Colonic mucosa (tissue), 4 donors: Measurements from ENCODE around the gene TSPAN4. TPM values are rescaled to one million over a fixed set of nuclear protein-coding genes. Genes with fewer than 3 reads are reported as not detected.

ENCODE experiments used
- DNase-seq: peaks from one replicate; pipeline ENCODE4 v3.0.0-alpha.2; 2020
- H3K27ac ChIP-seq: fragments of 200-600 bp; one replicate; pipeline ENCODE4 v1.8.0; 2021
- H3K27me3 ChIP-seq: fragments of 200-600 bp; one replicate; pipeline ENCODE4 v1.8.0; 2021
- H3K36me3 ChIP-seq: fragments of 200-600 bp; one replicate; pipeline ENCODE4 v1.8.0; 2021
- H3K4me1 ChIP-seq: fragments of 200-600 bp; one replicate; pipeline ENCODE4 v1.8.0; 2021; ENCODE audit warnings: mild to moderate bottlenecking
- H3K4me3 ChIP-seq: fragments of 200-600 bp; one replicate; pipeline ENCODE4 v1.8.0; 2021
- H3K9ac ChIP-seq, 2 donors: one replicate each; pipeline ENCODE4 v1.7.0; 2013; ENCODE audit warnings: control low read depth in 2 of 2, low read depth in 2 of 2, low read length in 2 of 2
- H3K9me3 ChIP-seq: fragments of 200-600 bp; one replicate; pipeline ENCODE4 v1.8.0; 2021
- intact Hi-C: fragments of 100-400 bp; cut with DNase I; formaldehyde crosslinking; loops from one replicate; pipeline ENCODE4 v1.14.1; 2022
- total RNA-seq, 2 donors: library from RNA; stranded (reverse); fragmentation: NEBNext Ultra II Directional in 1 of 2; extraction: Animal tissue kit (Norgen Biotek cat#: 25700) in 1 of 2; gene quantifications; one replicate each; pipeline ENCODE4 v1.2.1, GENCODE V29; 2021
- TF ChIP-seq, protein P1 (sequence below): fragments of 200-600 bp; IDR thresholded peaks from one replicate; pipeline ENCODE4 v1.8.0; 2022; ENCODE audit warnings: antibody characterized with exemption, mild to moderate bottlenecking
- donor health status: healthy.
- donor health status: DM: no; HTN: no; CAD: no.
- donor health status: DM: no; HTN: no; CAD: no.

The TSPAN4 gene
- total RNA-seq, 2 donors from 2014 or later, result 12.1 to 12.7 TPM

DNA sequence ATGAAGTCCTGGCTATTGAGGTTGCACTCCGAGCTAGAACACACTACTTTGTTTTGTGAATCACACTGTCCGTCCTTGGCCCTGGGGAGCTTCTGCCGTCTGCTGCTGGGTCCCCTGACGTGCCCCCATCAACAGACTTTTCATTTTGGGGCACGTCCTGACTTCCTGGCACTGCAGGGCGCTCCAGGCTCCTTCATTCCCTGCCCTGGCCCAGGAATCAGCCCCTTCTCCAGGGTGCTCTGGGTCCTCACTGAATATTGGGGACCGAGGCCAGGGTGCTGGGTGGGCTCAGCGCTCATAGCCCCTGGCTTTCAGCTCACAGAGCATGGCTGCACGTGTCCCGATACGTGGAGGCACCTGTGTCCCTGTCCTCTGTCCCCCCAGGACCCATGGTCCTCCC, 22.2 kb downstream of the TSPAN4 start:
- intact Hi-C loops, result no loop called here
- Histone ChIP-seq H3K4me3 (no peak overlapping the region), H3K36me3 (no peaks in the 10 kb centered on the region)

DNA sequence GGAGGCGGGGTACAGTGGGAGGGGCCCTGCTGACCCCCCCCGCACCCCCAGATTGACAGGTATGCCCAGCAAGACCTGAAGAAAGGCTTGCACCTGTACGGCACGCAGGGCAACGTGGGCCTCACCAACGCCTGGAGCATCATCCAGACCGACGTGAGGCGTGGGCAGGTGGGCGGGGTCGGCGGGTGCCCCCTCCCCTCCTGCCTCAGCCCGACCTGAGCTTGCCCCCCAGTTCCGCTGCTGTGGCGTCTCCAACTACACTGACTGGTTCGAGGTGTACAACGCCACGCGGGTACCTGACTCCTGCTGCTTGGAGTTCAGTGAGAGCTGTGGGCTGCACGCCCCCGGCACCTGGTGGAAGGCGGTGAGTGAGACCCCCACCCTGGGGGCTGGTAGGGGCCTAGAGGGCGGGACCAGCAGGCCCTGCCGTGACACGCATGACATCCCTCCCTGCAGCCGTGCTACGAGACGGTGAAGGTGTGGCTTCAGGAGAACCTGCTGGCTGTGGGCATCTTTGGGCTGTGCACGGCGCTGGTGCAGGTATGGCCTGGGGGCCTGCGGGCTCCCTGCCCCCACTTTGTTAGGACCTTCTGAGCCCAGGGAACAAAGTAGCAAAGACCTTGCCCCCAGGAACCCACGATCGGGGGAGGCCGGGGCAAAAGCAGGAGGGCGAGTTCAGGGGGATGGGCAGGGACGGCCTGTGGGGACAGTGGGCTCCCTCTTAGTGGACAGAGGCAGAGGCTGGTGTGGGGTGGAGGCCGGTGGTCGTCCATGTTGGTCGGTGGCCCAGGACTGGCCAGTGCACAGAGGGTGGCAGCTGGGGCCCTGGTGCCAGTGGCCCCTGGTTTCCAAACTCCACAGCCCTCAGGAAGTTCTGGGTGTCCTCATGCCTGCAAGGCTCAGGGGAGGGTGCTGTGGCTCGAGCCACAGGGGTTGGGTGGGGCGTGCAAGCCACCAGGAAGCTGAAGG, 23.1 kb downstream of the TSPAN4 start:
- Histone ChIP-seq H3K4me3 (no peak overlapping the region), H3K27ac (no peak overlapping the region), H3K27me3 (peaks cover 21% of the 10 kb centered on the region), H3K9ac (no peak overlapping the region), H3K9me3 (no peaks in the 10 kb centered on the region), H3K4me1 (peaks cover 6% of the 10 kb centered on the region), H3K36me3 (no peaks in the 10 kb centered on the region)
- intact Hi-C loops, result no loop called here
- no peak for DNase-seq
- TF ChIP-seq, protein P1, sequence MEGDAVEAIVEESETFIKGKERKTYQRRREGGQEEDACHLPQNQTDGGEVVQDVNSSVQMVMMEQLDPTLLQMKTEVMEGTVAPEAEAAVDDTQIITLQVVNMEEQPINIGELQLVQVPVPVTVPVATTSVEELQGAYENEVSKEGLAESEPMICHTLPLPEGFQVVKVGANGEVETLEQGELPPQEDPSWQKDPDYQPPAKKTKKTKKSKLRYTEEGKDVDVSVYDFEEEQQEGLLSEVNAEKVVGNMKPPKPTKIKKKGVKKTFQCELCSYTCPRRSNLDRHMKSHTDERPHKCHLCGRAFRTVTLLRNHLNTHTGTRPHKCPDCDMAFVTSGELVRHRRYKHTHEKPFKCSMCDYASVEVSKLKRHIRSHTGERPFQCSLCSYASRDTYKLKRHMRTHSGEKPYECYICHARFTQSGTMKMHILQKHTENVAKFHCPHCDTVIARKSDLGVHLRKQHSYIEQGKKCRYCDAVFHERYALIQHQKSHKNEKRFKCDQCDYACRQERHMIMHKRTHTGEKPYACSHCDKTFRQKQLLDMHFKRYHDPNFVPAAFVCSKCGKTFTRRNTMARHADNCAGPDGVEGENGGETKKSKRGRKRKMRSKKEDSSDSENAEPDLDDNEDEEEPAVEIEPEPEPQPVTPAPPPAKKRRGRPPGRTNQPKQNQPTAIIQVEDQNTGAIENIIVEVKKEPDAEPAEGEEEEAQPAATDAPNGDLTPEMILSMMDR, result no peak

More for the DNA sequence above, 22.2 kb downstream of the TSPAN4 start:
- TF ChIP-seq, protein P1, result no peak
- H3K27ac ChIP-seq, result no peak overlapping the region
- peaks cover 8% of the 10 kb centered on the region for H3K4me1 ChIP-seq
- H3K27me3 ChIP-seq, result peaks cover 21% of the 10 kb centered on the region
- no peaks in the 10 kb centered on the region for H3K9me3 ChIP-seq
- DNase-seq, result no peak
- no peak overlapping the region for H3K9ac ChIP-seq

DNA sequence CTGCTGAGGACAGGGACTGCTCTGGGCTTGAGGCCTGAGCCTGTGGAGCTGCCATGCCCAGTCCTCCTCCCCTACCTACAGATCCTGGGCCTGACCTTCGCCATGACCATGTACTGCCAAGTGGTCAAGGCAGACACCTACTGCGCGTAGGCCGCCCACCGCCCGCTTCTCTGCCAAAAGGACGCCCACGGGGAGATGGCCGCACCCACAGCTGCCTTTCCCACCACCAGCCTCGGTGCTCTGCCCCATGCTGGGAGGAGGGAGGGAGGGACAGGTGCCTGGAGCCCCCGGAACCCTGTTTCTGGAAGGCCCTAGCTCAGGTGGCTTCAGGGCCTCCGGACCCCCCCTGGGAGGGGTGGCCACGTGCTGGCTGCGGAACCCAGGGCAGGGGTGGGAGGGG, 23.8 kb downstream of the TSPAN4 start:
- intact Hi-C loops, result no loop called here
- no peak for DNase-seq
- H3K27me3 ChIP-seq, result peaks cover 21% of the 10 kb centered on the region
- no peaks in the 10 kb centered on the region for H3K36me3 ChIP-seq
- H3K27ac ChIP-seq, result no peak overlapping the region
- no peak overlapping the region for H3K9ac ChIP-seq
- TF ChIP-seq, protein P1, result no peak
- H3K4me3 ChIP-seq, result no peak overlapping the region
- H3K9me3 ChIP-seq, result no peaks in the 10 kb centered on the region
- peaks cover 6% of the 10 kb centered on the region for H3K4me1 ChIP-seq

DNA sequence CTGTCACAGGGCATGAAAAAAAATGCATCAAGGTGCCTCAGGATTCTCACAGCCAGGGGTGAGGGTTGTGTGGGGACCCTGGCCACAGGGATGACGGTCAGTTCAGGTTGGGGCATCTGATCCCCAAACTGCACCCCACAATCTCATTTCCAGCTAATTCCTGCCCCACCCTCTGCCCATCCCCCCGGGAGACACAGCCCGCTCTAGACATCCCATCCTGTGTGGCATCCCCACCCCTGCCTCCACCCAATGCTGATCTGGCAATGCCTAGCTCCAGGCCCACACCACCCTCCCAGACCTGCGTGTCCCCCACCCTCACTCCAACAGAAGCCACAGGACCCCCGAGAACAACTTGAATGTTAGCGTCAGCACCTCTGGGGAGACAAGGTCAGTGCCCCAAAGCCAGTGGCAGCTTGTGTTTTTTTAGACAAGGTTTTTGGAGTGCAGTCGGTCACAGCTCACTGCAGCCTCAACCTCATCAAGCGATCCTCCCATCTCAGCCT, 25.3 kb downstream of the TSPAN4 start:
- DNase-seq, result no peak
- H3K4me1 ChIP-seq, result no peaks in the 10 kb centered on the region
- intact Hi-C loops, result no loop called here
- TF ChIP-seq, protein P1, result no peak
- H3K36me3 ChIP-seq, result no peaks in the 10 kb centered on the region
- no peak overlapping the region for H3K4me3 ChIP-seq
- H3K27me3 ChIP-seq, result peaks cover 7% of the 10 kb centered on the region
- no peak overlapping the region for H3K27ac ChIP-seq
- no peaks in the 10 kb centered on the region for H3K9me3 ChIP-seq
- no peak overlapping the region for H3K9ac ChIP-seq

DNA sequence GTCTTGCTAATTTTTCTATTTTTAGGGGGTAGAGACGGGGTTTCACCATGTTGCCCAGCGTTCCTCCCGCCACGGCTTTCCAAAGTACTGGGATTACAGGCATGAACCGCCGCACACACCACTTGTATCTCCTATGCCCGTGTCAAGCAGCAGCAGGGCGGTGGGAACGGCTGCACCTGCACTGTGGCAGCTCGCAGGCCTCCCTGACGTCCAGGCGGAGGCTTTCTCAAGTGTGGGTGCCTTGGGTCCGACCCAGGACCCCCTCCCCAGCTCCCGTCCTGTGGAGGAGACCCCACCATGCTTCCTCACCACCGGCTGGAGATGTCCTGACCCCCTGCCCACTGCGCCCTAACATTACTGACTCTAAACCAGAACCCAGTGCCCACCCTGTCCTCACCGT, 25.7 kb downstream of the TSPAN4 start:
- TF ChIP-seq, protein P1, result no peak
- H3K4me3 ChIP-seq, result no peak overlapping the region
- no peaks in the 10 kb centered on the region for H3K4me1 ChIP-seq
- no peaks in the 10 kb centered on the region for H3K9me3 ChIP-seq
- no peaks in the 10 kb centered on the region for H3K36me3 ChIP-seq
- H3K9ac ChIP-seq, result no peak overlapping the region
- H3K27me3 ChIP-seq, result peaks cover 7% of the 10 kb centered on the region
- DNase-seq, result no peak
- intact Hi-C loops, result no loop called here
- H3K27ac ChIP-seq, result no peak overlapping the region
